ENCODE data around the gene APOL1. TPM values are rescaled to one million over a fixed set of nuclear protein-coding genes. Genes with fewer than 3 reads are reported as not detected.
"Not testable (repeated sequence)": the region's sequence is repeated elsewhere in the genome, so short reads cannot be mapped to it uniquely, and the experiment has no call there.

APOL1 gene
- total and polyA plus RNA-seq, 7 experiments from 2014 or later = 6.2 to 91.1 (median 17.8) TPM

DNA sequence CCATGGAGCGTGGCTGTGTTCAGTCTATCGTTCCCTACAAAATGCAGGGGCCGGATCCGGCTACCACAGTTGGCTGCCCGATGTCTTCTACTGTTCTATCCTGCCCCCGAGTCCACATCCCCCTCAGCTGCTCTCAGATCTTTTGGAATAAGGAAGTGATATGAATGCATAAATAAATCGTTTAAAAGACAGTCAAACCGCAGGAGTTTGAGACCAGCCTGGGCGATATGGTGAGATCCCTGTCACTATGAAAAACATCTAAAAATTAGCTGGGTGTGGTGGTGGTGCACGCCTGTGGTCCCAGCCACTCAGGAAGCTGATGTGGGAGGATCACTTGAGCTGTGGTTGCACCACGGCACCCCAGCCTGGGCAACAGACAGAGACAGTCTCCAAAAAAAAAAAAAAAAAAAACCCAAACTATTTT, 37.0 kb downstream of the APOL1 start:
- intact Hi-C loops (cut with micrococcal nuclease); H3K27me3 Mint-ChIP-seq; H3K9me3 ChIP-seq (ENCODE audit: control insufficient read depth in 2 of 3, low read length in 3 of 3); H3K27me3 ChIP-seq (ENCODE audit: control insufficient read depth in 2 of 2, insufficient read depth in 2 of 2, low read length in 2 of 2): not testable (repeated sequence)
- ATAC-seq = peak; percentile 82
- peaks cover 0 to 34% (median 3%) of the 10 kb centered on the region in 11 donors for H3K9me3 Mint-ChIP-seq
- H3K4me1 Mint-ChIP-seq = peaks cover 27 to 55% (median 46%) of the 10 kb centered on the region in 7 donors
- H3K27ac ChIP-seq (ENCODE audit: low read depth, low read length) = peak overlapping the region; percentile 35
- H3K36me3 Mint-ChIP-seq = peaks cover 30 to 71% (median 53%) of the 10 kb centered on the region in 5 donors
- H3K36me3 ChIP-seq (ENCODE audit: control insufficient read depth in 2 of 3, insufficient read depth in 3 of 3, low read length in 3 of 3) = peaks cover 55 to 85% (median 69%) of the 10 kb centered on the region in 3 experiments
- peak overlapping the region; percentile 18 for H3K4me3 ChIP-seq (ENCODE audit: low read length)
- peak overlapping the region; percentile 89 to 97 (median 93) for H3K27ac Mint-ChIP-seq
- peaks cover 32 to 34% of the 10 kb centered on the region in 2 donors for H3K4me1 ChIP-seq (ENCODE audit: control insufficient read depth in 2 of 2, insufficient read depth in 2 of 2, low read length in 2 of 2)
- H3K4me3 Mint-ChIP-seq = peak overlapping the region; percentile 42 to 79 (median 70)
- DNase-seq = peak in 7 of 9 donors; percentile 35 to 76 (median 70)
- ChIA-PET POLR2A (interaction anchor here (1.8 kb wide), 1 partner anchor 12 kb away, joined by 8 read pairs; no protein-coding TSS in a partner anchor), CTCF (interaction anchor here (1.4 to 2.3 kb wide), 3 partner anchors 9 to 95 kb away, joined by 3 to 9 read pairs (median 5); no protein-coding TSS in a partner anchor)

DNA sequence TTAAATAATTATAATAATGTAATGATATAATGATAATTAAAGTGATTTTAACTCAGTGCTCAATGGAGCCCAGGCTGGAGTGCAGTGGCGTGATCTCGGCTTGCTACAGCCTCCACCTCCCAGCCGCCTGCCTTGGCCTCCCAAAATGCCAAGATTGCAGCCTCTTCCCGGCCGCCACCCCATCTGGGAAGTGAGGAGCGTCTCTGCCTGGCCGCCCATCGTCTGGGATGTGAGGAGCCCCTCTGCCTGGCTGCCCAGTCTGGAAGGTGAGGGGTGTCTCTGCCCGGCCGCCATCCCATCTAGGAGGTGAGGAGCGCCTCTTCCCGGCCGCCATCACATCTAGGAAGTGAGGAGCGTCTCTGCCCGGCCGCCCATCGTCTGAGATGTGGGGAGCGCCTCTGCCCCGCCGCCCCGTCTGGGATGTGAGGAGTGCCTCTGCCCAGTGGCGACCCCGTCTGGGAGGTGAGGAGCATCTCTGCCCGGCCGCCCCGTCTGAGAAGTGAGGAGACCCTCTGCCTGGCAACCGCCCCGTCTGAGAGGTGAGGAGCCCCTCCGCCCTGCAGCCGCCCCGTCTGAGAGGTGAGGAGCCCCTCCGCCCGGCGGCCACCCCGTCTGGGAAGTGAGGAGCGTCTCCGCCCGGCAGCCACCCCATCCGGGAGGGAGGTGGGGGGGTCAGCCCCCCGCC, 37.6 kb downstream of the APOL1 start:
- H3K4me1 ChIP-seq (ENCODE audit: control insufficient read depth in 2 of 2, insufficient read depth in 2 of 2, low read length in 2 of 2) = peaks cover 32 to 34% of the 10 kb centered on the region in 2 donors
- POLR2A ChIA-PET = interaction anchor here (1.8 kb wide), 1 partner anchor 12 kb away, joined by 8 read pairs; no protein-coding TSS in a partner anchor
- peaks cover 31 to 75% (median 57%) of the 10 kb centered on the region in 5 donors for H3K36me3 Mint-ChIP-seq
- H3K27me3 Mint-ChIP-seq; H3K27me3 ChIP-seq (ENCODE audit: control insufficient read depth in 2 of 2, insufficient read depth in 2 of 2, low read length in 2 of 2); ATAC-seq; intact Hi-C loops (cut with micrococcal nuclease); DNase-seq; H3K9me3 ChIP-seq (ENCODE audit: control insufficient read depth in 2 of 3, low read length in 3 of 3); H3K27ac ChIP-seq (ENCODE audit: low read depth, low read length); H3K4me3 ChIP-seq (ENCODE audit: low read length): not testable (repeated sequence)
- H3K4me3 Mint-ChIP-seq = peak overlapping the region in 2 of 10 donors; percentile 38 to 79
- CTCF ChIA-PET = interaction anchor here (1.4 to 2.3 kb wide), 2 partner anchors 10 to 11 kb away, joined by 3 to 9 read pairs; no protein-coding TSS in a partner anchor
- peaks cover 0 to 34% (median 3%) of the 10 kb centered on the region in 11 donors for H3K9me3 Mint-ChIP-seq
- H3K27ac Mint-ChIP-seq = peak overlapping the region in 5 of 9 donors; percentile 3 to 97 (median 28)
- H3K36me3 ChIP-seq (ENCODE audit: control insufficient read depth in 2 of 3, insufficient read depth in 3 of 3, low read length in 3 of 3) = peaks cover 55 to 85% (median 69%) of the 10 kb centered on the region in 3 experiments
- peaks cover 30 to 55% (median 46%) of the 10 kb centered on the region in 7 donors for H3K4me1 Mint-ChIP-seq

DNA sequence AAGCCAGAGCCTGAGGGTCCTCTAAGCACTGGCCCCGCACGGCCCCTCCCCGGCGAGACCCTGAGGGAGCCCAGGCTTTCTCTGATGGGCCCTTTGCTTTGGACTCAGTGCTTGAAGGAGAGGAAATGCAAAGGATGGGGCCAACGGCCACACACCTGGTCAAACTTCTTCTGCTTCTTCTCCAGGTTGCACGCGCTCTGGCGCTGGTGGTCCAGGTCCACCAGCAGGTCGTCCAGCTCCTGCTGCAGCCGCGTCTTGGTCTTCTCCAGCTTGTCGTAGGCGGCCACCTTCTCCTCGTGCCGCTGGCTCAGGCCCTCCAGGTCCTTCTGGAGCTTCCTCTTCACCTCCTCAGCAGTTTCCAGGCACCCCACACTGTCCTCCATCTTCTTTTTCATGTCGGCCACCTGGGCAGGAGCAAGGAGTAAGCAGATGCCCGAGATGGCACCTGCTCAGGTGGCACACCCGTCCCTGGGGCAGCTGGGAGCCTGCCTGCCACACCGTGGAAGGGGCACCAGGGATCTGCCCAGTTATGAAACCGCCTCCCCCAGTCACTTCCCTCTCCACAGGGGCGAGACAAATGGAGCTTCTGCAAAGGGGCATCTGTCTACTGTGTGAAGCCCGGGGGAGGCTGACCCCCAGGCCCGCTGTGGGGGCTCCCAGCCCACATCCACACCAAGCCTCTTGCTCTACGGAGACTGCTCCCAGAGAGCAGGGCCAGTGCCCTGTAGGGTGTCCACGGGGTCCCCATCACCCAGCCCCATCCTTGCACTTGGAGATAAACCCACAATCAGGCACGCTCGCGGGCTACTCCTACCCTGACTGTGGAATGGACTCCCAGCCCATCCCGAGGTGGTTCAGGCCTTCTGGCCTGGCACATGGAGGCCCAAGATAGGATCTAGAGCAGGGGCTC, 39.2 kb downstream of the APOL1 start:
- H3K4me1 Mint-ChIP-seq = peaks cover 31 to 49% (median 38%) of the 10 kb centered on the region in 7 donors

DNA sequence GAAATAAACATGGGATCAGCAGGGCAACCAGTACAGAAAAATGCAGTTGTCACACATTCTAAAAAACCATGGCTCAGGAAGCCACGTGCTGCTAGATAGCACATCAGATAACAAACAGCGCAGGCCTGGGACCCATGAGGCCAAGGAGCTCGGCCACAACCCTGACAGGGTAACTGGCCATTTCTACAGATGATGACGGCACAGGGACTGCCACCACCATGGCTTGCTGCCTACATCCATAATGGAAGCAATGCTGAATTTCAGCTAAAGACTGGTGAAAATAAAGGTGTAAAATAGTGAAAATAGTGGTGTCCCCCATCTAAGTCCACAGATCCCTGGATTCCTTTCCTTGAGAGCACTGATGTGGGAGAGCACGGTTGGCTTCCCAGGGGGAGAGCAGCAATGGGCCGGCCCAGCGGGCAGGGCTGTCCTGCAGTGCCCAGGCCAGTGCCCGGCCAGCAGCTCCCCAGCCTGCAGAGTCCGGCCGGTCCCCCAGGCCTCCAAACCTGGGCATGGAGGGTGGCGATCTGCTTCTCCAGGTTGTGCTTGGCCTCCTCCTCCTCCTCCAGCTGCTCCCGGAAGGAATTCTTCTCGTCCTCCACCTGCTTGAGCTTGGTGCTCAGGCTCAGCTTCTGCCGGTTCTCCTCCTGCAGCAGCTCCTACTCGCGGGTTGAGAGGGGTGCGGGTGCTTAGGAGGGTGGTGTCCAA, 40.0 kb downstream of the APOL1 start:
- Histone ChIP-seq H3K27ac (ENCODE audit: low read depth, low read length) (peak overlapping the region; percentile 14), H3K4me1 (ENCODE audit: control insufficient read depth in 2 of 2, insufficient read depth in 2 of 2, low read length in 2 of 2) (peaks cover 19 to 20% of the 10 kb centered on the region in 2 donors), H3K27me3 (ENCODE audit: control insufficient read depth in 2 of 2, insufficient read depth in 2 of 2, low read length in 2 of 2) (no peaks in the 10 kb centered on the region), H3K36me3 (ENCODE audit: control insufficient read depth in 2 of 3, insufficient read depth in 3 of 3, low read length in 3 of 3) (peaks cover 58 to 86% (median 71%) of the 10 kb centered on the region in 3 experiments), H3K4me3 (ENCODE audit: low read length) (no peak overlapping the region), H3K9me3 (ENCODE audit: control insufficient read depth in 2 of 3, low read length in 3 of 3) (peaks cover 0 to 7% (median 0%) of the 10 kb centered on the region in 3 experiments)
- H3K9me3 Mint-ChIP-seq = peaks cover 0 to 28% (median 3%) of the 10 kb centered on the region in 11 donors
- ChIA-PET CTCF (interaction anchor here (0.6 to 2.2 kb wide), 5 partner anchors 9 to 145 kb away, joined by 3 to 7 read pairs (median 4); no protein-coding TSS in a partner anchor), POLR2A (interaction anchor here (1.2 to 2.1 kb wide), 3 partner anchors 12 to 54 kb away, joined by 3 to 5 read pairs (median 4); partner anchors contain the start of gene APOL2)
- DNase-seq (no peak), ATAC-seq (no peak)
- peak overlapping the region in 1 of 10 donors; percentile 6 for H3K4me3 Mint-ChIP-seq
- peak overlapping the region; percentile 51 to 91 (median 66) for H3K27ac Mint-ChIP-seq
- intact Hi-C loops (cut with micrococcal nuclease) = no loop called here
- H3K36me3 Mint-ChIP-seq = peaks cover 29 to 82% (median 65%) of the 10 kb centered on the region in 5 donors
- peaks cover 30 to 48% (median 37%) of the 10 kb centered on the region in 7 donors for H3K4me1 Mint-ChIP-seq
- no peaks in the 10 kb centered on the region for H3K27me3 Mint-ChIP-seq

More for the DNA sequence above, 39.2 kb downstream of the APOL1 start:
- no peak for ATAC-seq
- H3K9me3 Mint-ChIP-seq = peaks cover 0 to 28% (median 3%) of the 10 kb centered on the region in 11 donors
- Histone ChIP-seq H3K4me3 (ENCODE audit: low read length) (no peak overlapping the region), H3K9me3 (ENCODE audit: control insufficient read depth in 2 of 3, low read length in 3 of 3) (peaks cover 0 to 7% (median 0%) of the 10 kb centered on the region in 3 experiments), H3K27me3 (ENCODE audit: control insufficient read depth in 2 of 2, insufficient read depth in 2 of 2, low read length in 2 of 2) (no peaks in the 10 kb centered on the region), H3K36me3 (ENCODE audit: control insufficient read depth in 2 of 3, insufficient read depth in 3 of 3, low read length in 3 of 3) (peaks cover 56 to 85% (median 69%) of the 10 kb centered on the region in 3 experiments), H3K4me1 (ENCODE audit: control insufficient read depth in 2 of 2, insufficient read depth in 2 of 2, low read length in 2 of 2) (peaks cover 24 to 27% of the 10 kb centered on the region in 2 donors), H3K27ac (ENCODE audit: low read depth, low read length) (peak overlapping the region; percentile 14)
- ChIA-PET CTCF (interaction anchor here (1.4 to 2.2 kb wide), 2 partner anchors 10 to 14 kb away, joined by 4 to 6 read pairs; no protein-coding TSS in a partner anchor), POLR2A (interaction anchor here (0.9 to 2.1 kb wide), 4 partner anchors 11 to 215 kb away, joined by 3 to 5 read pairs (median 4); partner anchors contain the start of gene APOL2)
- H3K27ac Mint-ChIP-seq = peak overlapping the region; percentile 51 to 91 (median 76)
- no peaks in the 10 kb centered on the region for H3K27me3 Mint-ChIP-seq
- DNase-seq = peak in 1 of 9 donors; percentile 8
- H3K4me3 Mint-ChIP-seq = peak overlapping the region in 9 of 10 donors; percentile 4 to 70 (median 45)
- peaks cover 30 to 77% (median 58%) of the 10 kb centered on the region in 5 donors for H3K36me3 Mint-ChIP-seq
- intact Hi-C loops (cut with micrococcal nuclease) = no loop called here

DNA sequence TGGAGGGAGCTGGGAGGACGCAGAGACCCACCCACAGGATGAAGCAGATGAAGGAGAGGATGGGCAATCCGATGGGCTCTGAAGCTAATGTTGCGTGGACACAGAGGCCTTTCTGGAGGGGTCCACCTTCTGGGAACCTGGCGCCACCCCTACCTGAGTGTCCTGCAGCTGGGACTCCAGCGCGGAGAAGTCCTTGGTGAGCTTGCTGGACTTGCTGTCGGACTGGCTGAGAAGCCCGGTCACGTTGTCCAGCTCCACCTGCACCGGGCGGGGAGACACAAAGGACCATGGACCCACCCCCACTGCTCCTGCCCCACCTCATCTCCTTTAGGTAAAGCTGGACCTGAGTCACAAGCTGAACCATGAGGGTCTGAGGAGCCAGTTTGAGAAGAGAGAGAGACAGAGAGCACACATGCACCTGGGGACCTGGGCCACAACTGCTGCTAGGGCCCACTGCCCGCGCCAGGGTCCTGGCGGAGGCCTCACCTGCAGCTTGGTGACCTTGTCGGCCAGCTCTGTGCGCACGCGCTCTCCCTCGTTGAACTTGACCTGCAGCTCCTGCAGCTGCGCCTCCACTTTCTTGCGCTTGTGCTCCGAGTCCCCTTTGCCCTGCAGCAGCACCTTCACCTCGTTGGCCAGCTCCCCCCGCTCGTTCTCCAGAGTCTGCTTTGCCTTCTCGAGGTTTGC, 40.8 kb downstream of the APOL1 start:
- no peaks in the 10 kb centered on the region for H3K27me3 Mint-ChIP-seq

More for the DNA sequence above, 40.8 kb downstream of the APOL1 start:
- ATAC-seq = no peak
- no peaks in the 10 kb centered on the region for H3K27me3 ChIP-seq (ENCODE audit: control insufficient read depth in 2 of 2, insufficient read depth in 2 of 2, low read length in 2 of 2)
- ChIA-PET POLR2A (interaction anchor here (0.7 to 2.1 kb wide), 3 partner anchors 13 to 177 kb away, joined by 3 to 5 read pairs (median 3); partner anchors contain the start of gene APOL2), CTCF (interaction anchor here (0.6 to 2.2 kb wide), 3 partner anchors 8 to 144 kb away, joined by 4 to 7 read pairs (median 6); no protein-coding TSS in a partner anchor)
- Mint-ChIP-seq H3K4me3 (no peak overlapping the region), H3K9me3 (peaks cover 0 to 26% (median 3%) of the 10 kb centered on the region in 11 donors), H3K27ac (peak overlapping the region in 6 of 9 donors; percentile 28 to 83 (median 52)), H3K36me3 (peaks cover 27 to 80% (median 64%) of the 10 kb centered on the region in 5 donors), H3K4me1 (peaks cover 26 to 41% (median 30%) of the 10 kb centered on the region in 7 donors)
- H3K9me3 ChIP-seq (ENCODE audit: control insufficient read depth in 2 of 3, low read length in 3 of 3) = peaks cover 0 to 7% (median 0%) of the 10 kb centered on the region in 3 experiments
- no peak for DNase-seq
- H3K36me3 ChIP-seq (ENCODE audit: control insufficient read depth in 2 of 3, insufficient read depth in 3 of 3, low read length in 3 of 3) = peaks cover 58 to 86% (median 71%) of the 10 kb centered on the region in 3 experiments
- no peak overlapping the region for H3K4me3 ChIP-seq (ENCODE audit: low read length)
- H3K27ac ChIP-seq (ENCODE audit: low read depth, low read length) = no peak overlapping the region
- H3K4me1 ChIP-seq (ENCODE audit: control insufficient read depth in 2 of 2, insufficient read depth in 2 of 2, low read length in 2 of 2) = peaks cover 12% of the 10 kb centered on the region in 2 donors
- intact Hi-C loops (cut with micrococcal nuclease) = no loop called here

All from naive thymus-derived CD4-positive, alpha-beta T cell (primary cell).